Activated CD8-positive, alpha-beta memory T cell treated with anti-CD3 and anti-CD28 coated beads, Interleukin-2, amount 50 U/mL, for 4 hours (primary cell): ENCODE measurements around the gene MAP3K10.

ENCODE experiments used
- DNase-seq: peaks from one replicate; pipeline ENCODE4 v3.0.0-alpha.2; 2020

MAP3K10 gene

GRCh38 chr19:40252395-40252794, 61.2 kb downstream of the MAP3K10 start:
- DNase-seq, result no peak

DNA sequence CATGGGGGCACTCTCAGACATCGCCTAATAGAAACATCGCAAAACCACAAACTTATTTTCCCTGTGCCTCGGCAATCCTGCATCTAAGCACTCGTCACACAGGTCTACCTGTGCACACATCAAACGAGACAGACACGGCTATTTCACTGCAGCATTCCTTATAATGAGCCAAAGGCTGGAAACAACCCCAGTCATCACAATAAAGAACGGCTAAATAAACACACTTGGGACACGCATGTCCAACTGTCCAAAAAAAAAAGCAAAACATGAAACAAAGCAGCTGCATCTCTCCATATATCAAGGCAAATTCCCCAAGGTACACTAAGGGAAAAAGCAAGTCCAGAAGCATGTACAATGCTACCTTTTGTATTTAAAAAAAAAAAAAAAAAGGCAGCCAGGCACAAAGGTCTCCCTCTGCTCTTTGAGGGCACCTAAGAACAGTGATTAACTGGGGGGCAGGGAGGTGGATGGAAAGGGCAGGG, 62.4 kb downstream of the MAP3K10 start:
- DNase-seq, result no peak

DNA sequence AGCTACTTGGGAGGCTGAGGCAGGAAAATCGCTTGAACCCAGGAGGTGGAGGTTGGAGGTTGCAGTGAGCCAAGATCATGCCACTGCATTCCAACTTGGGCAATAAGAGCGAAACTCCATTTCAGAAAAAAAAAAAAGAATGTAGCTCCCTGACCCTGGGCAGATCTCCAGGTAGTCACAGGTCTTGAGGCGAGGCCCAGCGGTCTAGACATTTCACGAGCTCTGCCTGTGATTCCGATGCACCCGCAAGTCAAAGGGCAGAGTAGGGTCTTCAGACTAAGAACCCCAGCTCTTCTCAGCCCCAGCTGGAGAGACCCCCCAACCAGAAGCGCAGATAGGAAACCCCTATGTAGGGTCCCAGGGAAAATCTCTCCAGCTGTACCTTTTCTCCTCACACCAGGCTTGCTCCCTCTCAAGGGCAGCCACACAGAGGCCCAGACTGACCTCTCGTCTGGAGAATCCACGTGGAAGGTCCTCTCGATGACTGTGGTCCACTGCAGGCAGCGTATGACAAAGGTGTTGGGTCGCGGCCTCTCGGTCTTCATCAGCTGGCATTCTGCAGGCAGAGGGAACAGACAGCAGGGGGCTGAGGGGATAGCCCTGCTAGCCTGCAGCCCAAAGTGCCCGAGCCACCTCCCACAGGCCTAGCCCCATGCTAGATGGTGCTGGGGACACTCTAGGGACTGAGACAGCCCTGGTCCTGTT, 63.6 kb downstream of the MAP3K10 start:
- DNase-seq, result no peak

- DNase-seq, result no peak
Observed at GRCh38 chr19:40255619-40256166, 64.5 kb downstream of the MAP3K10 start.

- DNase-seq, result no peak
Observed at GRCh38 chr19:40256512-40256911, 65.3 kb downstream of the MAP3K10 start.

GRCh38 chr19:40257096-40257517, 65.9 kb downstream of the MAP3K10 start:
- no peak for DNase-seq

- DNase-seq, result no peak
Observed at GRCh38 chr19:40261631-40262030, 70.4 kb downstream of the MAP3K10 start.

GRCh38 chr19:40262422-40262821, 71.2 kb downstream of the MAP3K10 start:
- DNase-seq, result no peak

- DNase-seq, result no peak
Observed at GRCh38 chr19:40263440-40264313, 72.5 kb downstream of the MAP3K10 start.

DNA sequence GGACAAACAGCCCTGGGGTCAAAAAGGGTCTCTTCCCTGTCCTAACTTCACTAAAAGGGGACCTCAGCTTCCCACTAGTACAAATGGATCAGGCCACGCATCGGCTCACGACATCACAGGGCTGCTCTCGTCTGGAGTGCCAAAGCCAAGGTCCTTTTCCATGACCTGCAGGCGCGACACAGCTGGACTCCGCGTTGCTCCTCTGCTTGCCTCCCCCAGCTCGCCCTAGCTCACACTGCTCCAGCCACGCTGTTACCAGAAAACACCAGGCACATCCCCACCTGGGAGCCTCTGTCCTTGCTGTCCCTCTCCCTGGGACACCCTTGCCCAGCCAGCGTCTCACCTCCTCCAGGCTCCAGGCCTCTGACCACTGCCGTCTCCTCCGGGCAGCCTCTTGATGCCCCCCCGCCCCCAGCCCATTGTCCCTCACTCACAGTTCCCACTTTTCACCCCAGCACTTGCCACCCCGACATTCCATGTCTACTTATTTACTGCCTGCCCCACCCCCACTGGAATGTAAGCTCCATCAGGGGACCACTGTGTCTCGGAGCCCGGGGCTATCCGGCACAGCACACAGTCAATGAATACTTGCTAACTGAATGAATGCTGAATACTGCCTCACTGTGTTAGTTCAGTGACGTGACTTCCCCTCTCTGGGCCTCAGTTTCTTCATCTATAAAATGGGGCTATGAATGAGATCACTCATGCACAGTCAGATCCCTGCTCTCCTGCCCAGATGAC, 73.3 kb downstream of the MAP3K10 start:
- no peak for DNase-seq
